Suprapubic skin (tissue), 4 donors: Measurements from ENCODE around the gene COL20A1. TPM values are rescaled to one million over a fixed set of nuclear protein-coding genes. Genes with fewer than 3 reads are reported as not detected.
"Not testable (repeated sequence)": the region's sequence is repeated elsewhere in the genome, so short reads cannot be mapped to it uniquely, and the experiment has no call there.

Source experiments
- DNase-seq, 2 donors: peaks; one replicate each; pipeline ENCODE4 v3.0.0-alpha.2; 2019; ENCODE audit warnings: low spot score in 2 of 2
- H3K27ac ChIP-seq: fragments of 200-600 bp; sonication (generic); one replicate; pipeline ENCODE4 v1.5.1; 2019
- H3K27me3 ChIP-seq: fragments of 200-600 bp; sonication (generic); one replicate; pipeline ENCODE4 v1.5.1; 2019
- H3K36me3 ChIP-seq: fragments of 200-600 bp; sonication (generic); one replicate; pipeline ENCODE4 v1.5.1; 2019
- H3K4me1 ChIP-seq: fragments of 200-600 bp; sonication (generic); one replicate; pipeline ENCODE4 v1.5.1; 2019
- H3K4me3 ChIP-seq: fragments of 200-600 bp; sonication (generic); one replicate; pipeline ENCODE4 v1.5.1; 2019; ENCODE audit warnings: mild to moderate bottlenecking
- H3K9me3 ChIP-seq: fragments of 200-600 bp; sonication (generic); one replicate; pipeline ENCODE4 v1.5.1; 2019
- CTCF ChIP-seq, 2 donors: fragments of 200-600 bp in 1 of 2; fragments of 450-650 bp in 1 of 2; sonication (generic) in 1 of 2; IDR thresholded peaks; one replicate each; pipeline ENCODE4 v1.5.1; 2016 to 2019; ENCODE audit warnings: antibody characterized with exemption in 2 of 2, mild to moderate bottlenecking in 1 of 2, moderate library complexity in 1 of 2
- EP300 ChIP-seq: sonication (generic); formaldehyde crosslinking; IDR thresholded peaks from one replicate; pipeline ENCODE4 v1.6.1; 2017; ENCODE audit warnings: antibody characterized with exemption
- POLR2A ChIP-seq, 2 donors: fragments of 450-650 bp; IDR thresholded peaks; one replicate each; pipeline ENCODE4 v1.6.1; 2017; ENCODE audit warnings: antibody characterized with exemption in 2 of 2, mild to moderate bottlenecking in 2 of 2, moderate library complexity in 2 of 2
- POLR2AphosphoS5 ChIP-seq, 3 donors: sonication (generic); formaldehyde crosslinking; IDR thresholded peaks; one replicate each; pipeline ENCODE4 v1.6.1; 2017; ENCODE audit warnings: antibody characterized with exemption in 3 of 3
- WGBS: methylation state at CpG from one replicate; pipeline ENCODE4 v1.1.5; 2018; 5-methylcytosine and 5-hydroxymethylcytosine counted together
- total RNA-seq, 4 donors: library from RNA; depleted of rRNA; stranded (reverse); fragments of >200 nt; gene quantifications; one replicate each; pipeline ENCODE4 v1.1.0, GENCODE V29; 2016

The COL20A1 gene
- total RNA-seq, 4 donors from 2014 or later = not detected

GRCh38 chr20:63303095-63303666, 10.2 kb downstream of the COL20A1 start:
- Histone ChIP-seq H3K27me3 (peaks cover 79% of the 10 kb centered on the region), H3K4me1 (no peaks in the 10 kb centered on the region), H3K4me3 (no peak overlapping the region), H3K9me3 (no peaks in the 10 kb centered on the region), H3K27ac (no peak overlapping the region), H3K36me3 (no peaks in the 10 kb centered on the region)
- no peak for DNase-seq
- no peak for TF ChIP-seq EP300
- WGBS = 63% methylated on average over 5 of the region's 5 CpGs

- no CpG with 5 or more reads among the region's 8 CpGs for WGBS
- DNase-seq = no peak
- no peak overlapping the region for H3K27ac ChIP-seq
- H3K27me3 ChIP-seq = peaks cover 77% of the 10 kb centered on the region
- H3K36me3 ChIP-seq = no peaks in the 10 kb centered on the region
- no peaks in the 10 kb centered on the region for H3K4me1 ChIP-seq
- TF ChIP-seq POLR2AphosphoS5 (IDR thresholded peaks at IDR 0.05) (no peak), EP300 (no peak)
- no peaks in the 10 kb centered on the region for H3K9me3 ChIP-seq
- no peak overlapping the region for H3K4me3 ChIP-seq
Measured at GRCh38 chr20:63305393-63305792, 12.4 kb downstream of the COL20A1 start.

GRCh38 chr20:63305933-63306672, 13.1 kb downstream of the COL20A1 start:
- H3K36me3 ChIP-seq, H3K4me3 ChIP-seq, H3K9me3 ChIP-seq, H3K27ac ChIP-seq, H3K4me1 ChIP-seq, DNase-seq: not testable (repeated sequence)
- H3K27me3 ChIP-seq = peaks cover 71% of the 10 kb centered on the region
- 92% methylated on average over 10 of the region's 30 CpGs for WGBS

GRCh38 chr20:63306673-63307537, 13.9 kb downstream of the COL20A1 start:
- no peak for DNase-seq
- H3K27me3 ChIP-seq = peaks cover 72% of the 10 kb centered on the region
- TF ChIP-seq CTCF (IDR thresholded peaks at IDR 0.05) = no peak
- TF ChIP-seq POLR2AphosphoS5 (IDR thresholded peaks at IDR 0.05) = no peak
- no peak for TF ChIP-seq POLR2A (IDR thresholded peaks at IDR 0.05)
- no peak for TF ChIP-seq EP300
- no peaks in the 10 kb centered on the region for H3K9me3 ChIP-seq
- WGBS = 55% methylated on average over 2 of the region's 35 CpGs
- no peaks in the 10 kb centered on the region for H3K36me3 ChIP-seq
- no peak overlapping the region for H3K27ac ChIP-seq
- no peaks in the 10 kb centered on the region for H3K4me1 ChIP-seq
- H3K4me3 ChIP-seq = no peak overlapping the region

GRCh38 chr20:63307538-63308217, 14.7 kb downstream of the COL20A1 start:
- peaks cover 70% of the 10 kb centered on the region for H3K27me3 ChIP-seq
- no peak overlapping the region for H3K4me3 ChIP-seq
- H3K27ac ChIP-seq = no peak overlapping the region
- TF ChIP-seq CTCF (IDR thresholded peaks at IDR 0.05) (no peak), POLR2A (IDR thresholded peaks at IDR 0.05) (no peak), POLR2AphosphoS5 (IDR thresholded peaks at IDR 0.05) (no peak), EP300 (no peak)
- H3K36me3 ChIP-seq = no peaks in the 10 kb centered on the region
- 64% methylated on average over 8 of the region's 23 CpGs for WGBS
- DNase-seq = no peak
- no peaks in the 10 kb centered on the region for H3K4me1 ChIP-seq
- H3K9me3 ChIP-seq = no peaks in the 10 kb centered on the region

GRCh38 chr20:63308218-63308911, 15.4 kb downstream of the COL20A1 start:
- Histone ChIP-seq H3K9me3 (no peaks in the 10 kb centered on the region), H3K4me3 (no peak overlapping the region), H3K4me1 (no peaks in the 10 kb centered on the region), H3K27ac (no peak overlapping the region), H3K36me3 (no peaks in the 10 kb centered on the region), H3K27me3 (peaks cover 72% of the 10 kb centered on the region)
- no peak for DNase-seq
- TF ChIP-seq EP300 (no peak), POLR2AphosphoS5 (IDR thresholded peaks at IDR 0.05) (no peak), CTCF (IDR thresholded peaks at IDR 0.05) (no peak), POLR2A (IDR thresholded peaks at IDR 0.05) (no peak)
- WGBS = no CpG with 5 or more reads among the region's 30 CpGs
